ENCODE measurements around the gene MRO.
"Not testable (repeated sequence)": the region's sequence is repeated elsewhere in the genome, so short reads cannot be mapped to it uniquely, and the experiment has no call there.

Gene MRO

DNA sequence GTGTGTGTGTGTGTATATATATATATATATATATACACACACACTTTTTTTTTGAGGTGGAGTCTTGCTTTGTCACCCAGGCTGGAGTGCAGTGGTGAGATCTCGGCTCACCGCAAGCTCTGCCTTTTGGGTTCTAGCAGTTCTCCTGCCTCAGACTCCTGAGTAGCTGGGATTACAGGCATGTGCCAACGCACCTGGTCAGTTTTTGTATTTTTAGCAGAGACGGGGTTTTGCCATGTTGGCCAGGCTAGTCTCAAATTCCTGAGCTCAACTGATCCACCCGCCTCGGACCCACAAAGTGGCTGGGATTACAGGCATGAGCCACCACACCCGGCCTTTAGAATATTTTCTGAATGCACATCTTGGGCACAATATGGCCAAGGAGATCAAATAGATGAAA lies 13.7 kb upstream of the MRO start:
- DNase-seq, result not testable (repeated sequence)

DNA sequence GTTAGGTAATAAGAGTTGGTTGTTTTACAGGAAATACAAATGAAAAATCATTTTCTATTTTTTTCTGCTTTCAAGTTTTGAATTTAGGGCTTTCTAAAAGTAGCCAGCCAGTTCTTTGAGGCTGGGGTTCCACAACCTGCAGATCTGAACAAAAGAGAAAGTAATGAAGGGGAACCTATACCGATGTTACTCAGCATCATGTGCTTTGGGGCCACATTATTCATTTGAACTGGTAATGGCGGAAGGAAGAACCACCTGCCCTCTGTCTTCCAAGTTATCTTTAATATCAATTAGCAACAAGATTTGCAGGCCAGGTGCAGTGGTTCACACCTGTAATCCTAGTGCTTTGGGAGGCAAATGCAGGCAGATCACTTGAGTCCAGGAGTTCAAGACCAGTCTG lies 12.9 kb upstream of the MRO start:
- DNase-seq, result no peak

DNA sequence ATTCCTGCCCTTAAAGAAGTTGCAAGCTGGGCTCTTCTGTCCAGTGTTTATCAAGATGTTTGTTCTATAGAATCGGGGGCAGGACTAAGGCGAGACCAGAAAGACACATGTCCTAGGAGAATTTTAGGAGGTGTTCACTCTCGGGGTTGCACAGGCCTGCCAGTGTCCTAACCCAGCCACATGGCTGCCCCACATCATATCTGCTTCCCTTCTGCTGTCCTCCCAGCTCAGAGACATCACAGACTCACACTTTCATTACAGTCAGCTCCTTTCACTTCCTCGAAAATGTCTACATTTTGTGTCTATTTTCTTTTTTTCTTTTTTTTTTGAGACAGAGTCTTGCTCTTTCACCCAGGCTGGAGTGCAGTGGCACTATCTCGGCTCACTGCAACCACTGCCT lies 10.7 kb upstream of the MRO start:
- no peak for DNase-seq

DNA sequence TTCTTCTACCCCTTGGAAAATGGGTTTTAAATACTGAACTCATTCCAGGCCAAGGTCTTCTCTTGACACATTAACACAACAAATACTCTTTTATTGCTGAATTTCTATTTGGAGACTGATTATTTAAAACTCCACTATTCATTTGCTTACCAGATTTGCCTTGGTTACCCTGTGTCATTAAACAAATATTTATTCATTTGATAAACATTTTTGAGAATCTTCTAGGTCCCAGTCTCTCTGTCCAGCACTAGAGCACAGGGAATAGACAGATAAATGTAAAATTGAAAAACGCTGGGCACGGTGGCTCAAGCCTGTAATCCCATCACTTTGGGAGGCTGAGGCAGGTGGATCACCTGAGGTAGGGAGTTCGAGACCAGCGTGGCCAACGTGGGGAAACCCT lies 9.8 kb upstream of the MRO start:
- no peak for DNase-seq

DNA sequence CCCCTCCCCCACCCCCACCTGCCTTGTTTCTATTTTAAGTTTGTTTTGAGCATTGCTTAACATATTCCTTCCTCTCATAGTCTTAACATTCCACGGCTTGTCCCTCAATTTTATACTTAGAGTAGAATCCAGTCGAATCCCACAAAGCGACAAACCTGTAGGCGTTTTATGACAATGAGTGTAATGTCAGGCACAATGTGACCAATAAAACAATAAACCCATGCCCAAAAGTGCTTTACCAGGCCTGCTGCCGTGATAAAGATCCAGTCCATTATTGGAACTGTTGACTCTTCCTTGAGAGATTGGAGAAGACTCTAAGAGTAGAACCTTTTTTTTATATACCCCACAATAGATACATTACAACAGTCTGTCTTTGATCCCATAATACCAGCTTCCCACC lies 6.2 kb upstream of the MRO start:
- DNase-seq, result no peak

DNA sequence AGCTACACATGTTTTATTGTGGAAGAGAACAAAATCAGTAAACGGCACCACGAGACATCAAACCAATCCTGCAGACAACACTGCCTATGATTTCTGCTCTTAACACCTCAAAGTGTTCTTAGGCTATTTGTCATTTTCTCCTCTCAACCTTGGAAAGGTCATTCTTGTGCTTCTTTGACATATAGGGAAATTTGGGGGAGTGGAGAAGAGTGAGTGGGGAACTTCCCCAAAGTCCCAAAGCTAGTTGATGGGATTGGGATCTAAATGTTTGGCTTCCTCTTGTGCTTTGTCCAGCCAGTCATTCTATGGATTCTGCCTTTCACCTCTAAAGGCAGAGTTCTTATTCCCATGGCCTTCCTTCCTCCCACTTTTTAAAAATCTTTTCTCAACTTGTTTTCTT lies 5.8 kb upstream of the MRO start:
- no peak for DNase-seq

DNA sequence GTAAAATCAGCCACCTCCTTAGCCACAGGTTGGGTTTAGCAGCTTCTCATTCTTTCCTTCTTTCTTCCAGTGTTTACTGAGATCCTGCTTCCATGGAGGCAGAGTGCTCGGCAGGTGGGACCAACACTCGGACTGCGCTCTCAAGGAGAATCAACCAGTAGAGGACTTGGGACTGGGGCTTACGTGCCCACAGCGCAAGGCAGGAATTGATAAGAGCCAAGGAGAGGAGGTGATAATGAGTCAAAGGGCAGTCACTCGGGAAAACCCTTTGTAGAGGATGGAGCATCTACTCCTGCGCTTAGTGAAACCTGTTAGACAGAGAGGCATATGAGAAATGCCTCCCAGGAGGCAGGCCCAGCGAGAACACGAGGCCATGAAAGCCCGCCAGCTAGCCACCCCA lies 2.9 kb upstream of the MRO start:
- DNase-seq, result no peak

DNA sequence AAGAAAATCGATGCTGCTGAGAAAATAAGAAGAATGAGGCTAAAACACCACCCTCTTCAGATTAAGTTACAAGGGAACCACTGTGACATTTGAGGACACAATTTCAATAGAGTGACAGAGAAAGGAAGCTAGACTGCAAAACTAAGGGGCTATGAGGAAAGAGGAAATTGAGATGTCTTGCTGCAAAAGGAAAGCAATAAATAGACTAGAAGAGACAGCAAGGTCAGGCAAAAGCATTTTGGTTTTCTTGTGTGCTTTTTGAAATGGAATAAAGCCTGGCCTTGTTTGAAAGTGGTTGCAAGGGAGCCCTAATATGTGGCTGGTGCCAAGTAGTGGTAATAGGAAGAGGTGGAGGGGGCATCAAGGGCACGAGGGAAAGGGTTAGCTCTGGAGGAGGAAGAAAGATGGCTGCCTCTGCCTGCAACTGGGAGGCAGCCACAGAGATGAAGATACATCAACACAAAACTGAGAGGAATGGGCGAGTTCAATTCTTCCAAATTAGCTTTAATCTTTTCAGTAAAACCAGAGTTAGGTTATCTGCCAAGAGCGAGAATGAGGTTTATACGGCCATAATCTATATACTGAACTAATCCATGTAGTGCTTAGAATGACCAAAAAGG lies 1.2 kb upstream of the MRO start:
- no peak for DNase-seq

DNA sequence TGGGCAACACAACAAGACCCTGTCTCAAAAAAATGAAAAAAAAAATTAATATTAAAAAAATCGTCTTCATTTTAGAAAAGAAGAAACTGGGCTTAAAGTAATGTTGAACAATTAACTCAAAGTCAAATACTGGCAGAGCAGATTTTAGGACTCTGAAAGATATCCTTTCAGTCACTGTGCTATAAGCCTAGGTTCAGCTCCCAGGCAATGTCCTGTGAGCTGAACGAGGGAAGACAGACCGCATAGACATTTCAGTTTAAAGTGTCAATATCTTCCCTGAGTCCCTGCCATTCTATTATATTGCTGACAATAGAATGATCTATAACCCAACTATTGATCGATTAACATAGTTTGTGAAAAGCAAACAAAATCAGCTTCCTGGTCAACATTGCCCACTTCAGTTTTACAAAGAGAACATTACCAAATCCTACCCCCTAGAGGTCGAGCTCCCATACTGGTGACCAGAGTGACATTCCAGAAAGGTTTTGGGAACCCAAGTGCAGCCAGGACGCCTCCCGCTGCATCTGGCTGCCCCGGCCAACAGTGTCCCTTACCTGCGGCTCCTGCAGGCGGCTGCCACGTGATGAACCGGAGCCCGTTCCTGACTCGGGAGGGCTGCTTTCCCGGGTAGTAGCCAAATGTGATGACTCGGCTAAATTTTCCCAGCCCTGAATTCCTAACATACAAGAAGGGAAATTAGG lies 639 bp downstream of the MRO start:
- DNase-seq, result peak; percentile 63

DNA sequence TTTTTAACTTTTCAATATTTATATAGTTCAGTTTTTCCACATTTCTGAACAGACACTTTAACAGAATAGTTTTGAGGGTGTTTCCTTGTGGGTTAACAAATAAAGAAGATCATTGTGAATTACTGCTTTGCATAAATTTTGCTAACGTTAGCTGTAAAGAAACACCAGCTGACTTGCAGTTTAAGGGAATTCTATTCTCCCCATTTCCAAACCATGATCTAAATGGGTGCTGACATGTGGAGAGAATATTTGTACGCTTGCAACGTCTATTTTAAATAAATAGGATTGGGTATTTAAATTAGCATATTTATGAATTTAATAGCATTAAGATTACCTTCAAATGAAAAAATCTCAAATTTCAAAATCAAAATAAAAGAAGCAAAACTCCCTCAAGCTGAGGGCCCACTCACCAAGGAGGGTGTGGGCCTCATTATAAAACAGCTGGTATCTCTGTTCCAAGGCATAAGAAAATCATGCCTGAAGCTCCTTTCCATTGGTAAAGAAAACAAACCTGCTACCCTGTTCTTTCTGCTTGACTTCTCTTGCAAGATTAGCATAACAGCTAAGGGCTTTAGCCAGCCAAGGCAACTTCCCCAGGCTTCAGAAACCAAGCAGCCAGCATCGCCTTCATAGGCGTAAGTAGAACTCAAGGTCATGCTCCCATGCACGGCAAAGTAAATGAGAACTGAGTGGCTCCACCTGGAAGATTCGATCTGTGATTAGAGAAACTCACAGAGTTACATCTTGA lies 3.2 kb downstream of the MRO start:
- DNase-seq, result peak; percentile 96

DNA sequence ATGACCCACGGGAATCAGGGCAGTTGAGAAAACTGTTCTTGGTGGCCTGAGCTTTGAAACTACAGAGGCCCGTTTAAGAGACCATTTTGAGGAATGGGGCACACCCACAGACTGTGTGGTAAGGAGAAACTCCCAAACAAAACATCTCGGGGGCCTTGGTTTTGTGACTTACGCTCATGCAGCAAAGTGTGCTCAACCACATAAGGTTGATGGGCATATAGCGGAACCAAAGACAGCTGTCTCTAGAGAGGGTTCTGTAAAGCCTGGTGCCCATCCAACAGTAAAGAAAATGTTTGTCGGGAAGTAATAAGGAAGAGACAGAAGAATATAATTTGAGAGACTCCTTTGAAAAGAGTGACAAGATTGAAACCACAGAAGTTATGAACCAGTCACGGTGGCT lies 5.4 kb downstream of the MRO start:
- DNase-seq, result no peak

DNA sequence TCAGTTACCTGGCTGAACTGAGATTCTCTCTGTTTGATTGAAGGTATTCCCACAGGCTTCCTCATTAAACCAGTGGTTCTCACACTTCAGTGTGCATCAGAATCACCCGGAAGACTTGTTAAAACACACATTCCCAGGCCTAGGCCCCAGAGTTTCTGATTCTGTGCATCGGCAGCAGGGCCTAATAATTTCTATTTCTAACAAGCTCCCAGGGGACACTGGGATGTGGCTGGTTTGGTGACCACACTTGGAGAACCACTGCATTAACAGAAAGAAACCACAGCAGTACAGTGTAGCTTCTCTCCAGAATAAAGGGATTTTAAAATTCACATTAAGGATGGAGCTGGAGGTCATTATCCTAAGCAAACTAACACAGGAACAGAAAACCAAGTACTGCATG lies 6.5 kb downstream of the MRO start:
- no peak for DNase-seq

DNA sequence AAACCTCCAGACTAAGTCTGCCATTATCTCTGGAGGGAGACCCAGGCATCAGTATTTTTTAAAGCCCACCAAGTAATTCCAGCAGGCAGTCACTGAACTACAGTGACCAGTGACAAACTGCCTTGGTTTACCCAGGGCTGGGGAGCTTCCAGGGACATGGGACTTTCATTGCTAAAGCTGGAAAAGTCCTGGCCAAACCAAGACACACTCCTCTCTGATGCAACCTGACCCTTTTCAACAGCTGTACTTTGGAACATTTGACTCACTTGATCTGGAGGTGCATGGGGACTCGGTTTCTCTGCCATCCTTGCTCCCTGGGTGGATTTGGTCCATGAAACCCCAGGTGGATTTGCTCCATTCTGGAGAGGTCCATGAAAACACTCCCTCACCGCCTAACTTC lies 7.0 kb downstream of the MRO start:
- no peak for DNase-seq

DNA sequence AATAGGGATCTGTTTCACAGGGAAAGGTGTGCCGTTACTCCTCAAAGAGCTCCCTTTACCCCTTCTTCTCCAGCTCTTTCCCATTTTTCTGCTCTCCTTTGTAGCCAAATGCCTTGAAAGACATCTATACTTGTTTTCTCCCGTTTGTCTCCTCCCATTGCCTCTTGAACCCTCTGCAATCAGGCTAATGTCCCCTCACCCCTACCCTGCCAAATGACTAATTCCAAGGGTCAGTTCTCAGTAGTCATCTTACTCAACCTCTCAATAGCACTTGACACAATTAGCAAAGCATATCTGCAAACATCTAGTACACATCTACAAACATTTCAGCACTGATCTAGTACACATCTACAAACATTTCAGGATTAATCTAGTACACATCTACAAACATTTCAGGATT lies 12.6 kb downstream of the MRO start:
- DNase-seq, result no peak

DNA sequence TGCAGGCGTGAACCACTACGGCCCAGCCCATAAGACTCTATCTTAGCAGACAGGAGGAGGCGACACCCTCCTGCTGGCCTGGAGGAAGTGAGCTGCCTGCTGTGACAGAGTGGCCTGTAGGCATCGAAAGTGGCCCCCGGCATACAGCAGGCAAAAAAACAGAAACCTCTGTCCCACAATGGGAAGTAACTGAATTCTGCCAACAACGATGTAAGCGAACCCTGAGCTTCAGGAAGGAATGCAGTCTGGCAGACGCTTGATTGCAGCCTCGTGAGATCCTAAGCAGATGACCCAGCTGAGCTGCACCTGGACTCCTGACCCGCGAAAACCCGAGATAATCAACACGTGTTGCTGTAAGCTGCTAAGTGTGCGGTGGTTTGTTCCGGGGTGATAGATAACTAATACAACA lies 13.6 kb downstream of the MRO start:
- DNase-seq, result no peak

DNA sequence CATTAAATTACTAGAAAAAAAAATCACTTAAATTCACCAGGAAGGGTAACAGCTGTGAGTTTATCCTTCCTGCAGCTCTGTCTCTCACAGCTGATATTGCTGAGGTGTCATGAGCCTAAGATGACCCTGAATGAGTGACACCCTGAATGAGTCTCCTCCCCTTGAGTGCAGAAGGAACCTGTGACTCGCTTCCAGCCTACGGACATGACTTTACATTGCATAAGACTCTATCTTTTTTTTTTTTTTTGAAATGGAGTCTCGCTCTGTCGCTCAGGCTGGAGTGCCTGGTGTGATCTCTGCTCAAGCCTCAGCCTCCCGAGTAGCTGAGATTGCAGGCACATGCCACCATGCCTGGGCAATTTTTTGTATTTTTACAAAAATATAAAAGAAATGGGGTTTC lies 14.1 kb downstream of the MRO start:
- no peak for DNase-seq

DNA sequence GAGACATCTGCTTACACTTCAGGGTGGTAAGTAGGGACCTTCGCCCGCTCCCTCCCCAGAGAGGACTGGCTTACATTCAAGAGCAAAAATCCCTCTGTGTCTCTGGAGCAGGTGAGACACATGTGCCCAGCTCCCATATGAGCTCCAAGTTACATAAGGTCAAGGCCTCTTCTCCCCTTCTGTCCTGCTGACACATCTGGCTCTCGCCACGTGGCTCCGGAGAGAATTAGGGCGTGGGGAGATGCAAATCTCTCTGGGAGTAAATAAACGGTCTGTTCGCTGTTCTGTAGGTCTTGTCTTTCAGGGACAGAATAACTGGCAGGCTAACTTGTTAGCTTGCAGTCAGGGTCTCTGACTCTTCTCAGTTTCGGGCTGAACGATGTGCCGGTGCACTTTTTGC lies 16.2 kb downstream of the MRO start:
- DNase-seq, result peak; percentile 54

DNA sequence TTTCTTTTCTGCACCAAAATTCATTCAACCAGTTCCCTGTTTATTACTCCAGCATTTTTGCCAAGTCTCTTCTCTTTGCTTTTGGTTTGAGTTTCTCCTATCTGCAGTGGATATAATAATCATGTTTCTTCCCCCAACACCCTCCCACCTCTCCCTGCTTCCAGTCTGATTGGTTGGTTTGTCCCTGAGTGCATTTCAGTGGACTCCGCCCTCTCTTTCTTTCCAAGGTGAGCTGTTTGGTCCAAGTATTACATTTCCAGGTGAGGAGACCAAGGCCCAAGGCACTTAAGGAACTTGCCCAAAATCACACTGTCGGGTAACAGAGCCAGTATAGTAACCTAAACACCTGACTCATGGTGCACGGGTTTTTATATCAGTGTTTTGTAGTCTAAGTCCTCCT lies 17.7 kb downstream of the MRO start:
- DNase-seq, result no peak

DNA sequence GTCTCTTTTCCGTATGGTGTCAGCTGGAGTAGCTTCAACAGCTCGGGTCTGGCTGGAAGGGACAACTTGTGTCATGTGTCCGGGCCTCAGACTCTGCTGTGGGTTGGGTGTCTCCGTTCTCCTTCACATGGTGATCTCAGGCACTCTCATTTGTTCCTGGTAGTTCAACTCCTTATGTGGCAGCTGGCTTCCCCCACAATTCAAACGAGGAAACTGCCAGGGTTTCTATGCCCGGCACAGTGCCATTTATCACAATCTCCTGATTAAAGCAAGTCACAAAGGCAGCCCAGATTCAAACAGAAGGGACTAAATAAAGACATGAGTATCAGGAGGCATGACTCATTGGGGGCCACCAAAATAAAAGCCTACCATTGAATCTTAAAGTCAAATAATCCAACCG lies 22.7 kb downstream of the MRO start:
- no peak for DNase-seq

DNA sequence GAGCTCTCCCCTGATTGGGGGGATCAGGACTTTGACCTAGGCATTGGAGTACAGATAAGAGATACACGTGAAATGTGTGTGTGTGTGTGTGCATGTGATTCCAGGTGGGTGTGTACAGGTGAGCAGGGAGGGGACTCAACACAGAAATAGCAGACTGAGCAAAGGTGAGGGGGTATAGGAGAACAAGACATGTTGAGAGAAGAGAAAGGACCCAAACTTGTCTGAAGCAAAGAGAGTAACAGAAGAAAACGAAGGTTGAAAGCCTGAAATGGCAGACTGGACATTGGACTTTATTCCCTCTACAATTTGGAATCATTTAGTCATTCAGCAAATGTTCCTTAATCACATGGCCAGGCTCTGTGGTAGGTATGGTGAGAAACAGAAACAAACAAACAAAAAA lies 23.3 kb downstream of the MRO start:
- no peak for DNase-seq

DNA sequence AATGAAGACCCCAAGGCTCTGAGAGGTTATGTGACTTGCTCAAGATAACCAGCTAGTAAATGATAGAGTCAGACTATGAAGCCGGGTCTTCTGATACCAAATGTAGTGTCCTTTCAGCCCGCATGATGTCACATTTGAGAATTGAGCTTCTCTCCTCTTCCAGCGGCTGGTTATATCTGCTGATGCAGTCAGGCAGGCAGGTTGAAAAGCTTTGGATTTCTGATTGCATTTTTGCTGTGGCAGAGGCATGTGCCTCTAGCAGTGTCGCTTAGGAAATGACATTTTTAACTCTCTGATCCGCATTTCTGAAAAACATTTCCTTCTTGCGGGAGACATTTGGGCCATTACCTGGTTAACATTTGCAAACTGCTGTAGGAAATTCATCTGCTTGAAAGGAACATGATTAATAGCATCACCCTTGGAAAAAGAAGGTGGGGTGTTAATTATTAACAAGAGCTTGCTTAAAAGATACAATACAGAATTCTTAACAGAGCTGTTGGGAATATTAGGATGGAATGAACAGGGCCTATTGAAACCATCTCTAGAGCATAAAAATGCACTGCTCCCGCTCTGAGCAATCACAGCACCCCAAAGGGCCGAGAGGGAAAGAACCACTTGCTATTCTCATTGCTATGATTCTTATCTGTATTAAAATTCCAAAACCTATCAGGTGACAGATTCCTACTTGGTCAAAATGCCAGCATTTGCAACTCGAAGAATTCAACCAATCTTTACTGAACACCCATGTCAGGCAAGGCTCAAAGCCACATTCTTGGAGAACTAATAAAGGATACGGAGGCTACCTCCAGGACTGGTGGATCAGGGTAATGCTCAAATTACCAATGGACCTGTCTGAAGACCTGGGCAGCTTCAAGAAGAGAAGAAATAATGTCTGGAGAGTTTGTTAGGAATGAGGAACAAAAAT lies 25.9 kb downstream of the MRO start:
- no peak for DNase-seq

DNA sequence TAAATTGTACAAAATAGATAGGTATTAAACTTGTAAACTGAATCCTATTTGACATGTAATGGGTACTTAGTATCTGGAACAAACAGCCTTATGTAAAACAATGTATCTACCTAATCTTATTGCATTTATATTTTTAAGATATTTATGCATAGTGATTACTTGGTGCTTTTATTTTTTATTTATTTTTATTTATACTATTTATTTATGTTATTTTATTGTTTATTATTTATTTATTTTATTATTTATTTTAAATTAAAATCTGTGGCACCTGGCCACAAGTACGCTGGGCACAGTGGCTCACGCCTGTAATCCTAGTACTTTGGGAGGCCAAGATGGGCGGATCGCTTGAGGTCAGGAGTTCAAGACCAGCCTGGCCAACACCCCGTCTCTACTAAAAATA lies 26.9 kb downstream of the MRO start:
- no peak for DNase-seq

Measured in NCI-H526 treated with DMSO at 0.1 percent for 48 hours (cell line).